Spinal cord (tissue), 10 donors: ENCODE measurements around the gene FAM25A. TPM values are rescaled to one million over a fixed set of nuclear protein-coding genes. Genes with fewer than 3 reads are reported as not detected.
"Not testable (repeated sequence)": the region's sequence is repeated elsewhere in the genome, so short reads cannot be mapped to it uniquely, and the experiment has no call there.

Experiments
- DNase-seq, 6 donors: peaks; one replicate each; pipeline versions ENCODE4 v3.0.0 to v3.0.0-alpha.2; 2013 to 2015; ENCODE audit warnings: low spot score in 6 of 6, low read depth in 4 of 6
- H3K27ac ChIP-seq: one replicate; pipeline ENCODE4 v1.5.1; 2013; ENCODE audit warnings: low read depth, low read length, control low read depth
- H3K27me3 ChIP-seq: one replicate; pipeline ENCODE4 v1.6.1; 2013; ENCODE audit warnings: low read length; ENCODE audit not compliant: control insufficient read depth, insufficient read depth
- H3K36me3 ChIP-seq: one replicate; pipeline ENCODE4 v1.6.1; 2013; ENCODE audit warnings: low read length; ENCODE audit not compliant: control insufficient read depth, insufficient read depth
- H3K4me1 ChIP-seq: one replicate; pipeline ENCODE4 v1.6.1; 2013; ENCODE audit warnings: low read length; ENCODE audit not compliant: control insufficient read depth, insufficient read depth
- H3K4me3 ChIP-seq: one replicate; pipeline ENCODE4 v1.5.1; 2013; ENCODE audit warnings: low read depth, low read length, control low read depth
- H3K9me3 ChIP-seq: one replicate; pipeline ENCODE4 v1.6.1; 2013; ENCODE audit warnings: low read length; ENCODE audit not compliant: control insufficient read depth, insufficient read depth
- WGBS: methylation state at CpG from one replicate; pipeline ENCODE4 v1.1.5; 2013; ENCODE audit warnings: missing lambda C conversion rate; ENCODE audit not compliant: insufficient coverage; 5-methylcytosine and 5-hydroxymethylcytosine counted together
- polyA plus RNA-seq, 2 donors: library from polyadenylated mRNA; unstranded; fragments of 120-200 nt; gene quantifications; one replicate each; pipeline ENCODE4 v1.2.1, GENCODE V29; 2013; ENCODE audit not compliant: insufficient read length in 2 of 2
- total RNA-seq, 2 donors: library from RNA; depleted of rRNA in 1 of 2; stranded (reverse); fragments of 120-200 nt in 1 of 2; fragments of >200 nt in 1 of 2; gene quantifications; one replicate each; pipeline versions ENCODE4 v1.2.3 to v1.2.4, GENCODE V29; 2013 to 2014
- donor health status: healthy.

FAM25A gene
- total and polyA plus RNA-seq, 4 donors: not detected

GRCh38 chr10:86981020-86981419 lies 39.1 kb upstream of the FAM25A start:
- H3K4me1 ChIP-seq, H3K27me3 ChIP-seq, H3K27ac ChIP-seq, H3K4me3 ChIP-seq, H3K36me3 ChIP-seq, H3K9me3 ChIP-seq, DNase-seq: not testable (repeated sequence)
- WGBS: 94% methylated on average over 2 of the region's 6 CpGs

- WGBS: no CpG with 5 or more reads among the region's 5 CpGs
- Histone ChIP-seq H3K36me3 (no peaks in the 10 kb centered on the region), H3K9me3 (no peaks in the 10 kb centered on the region), H3K4me3 (no peak overlapping the region), H3K4me1 (peaks cover 7% of the 10 kb centered on the region), H3K27ac (no peak overlapping the region), H3K27me3 (no peaks in the 10 kb centered on the region)
- DNase-seq: no peak
Measured at GRCh38 chr10:86981716-86982115, 38.4 kb upstream of the FAM25A start.

GRCh38 chr10:86984498-86984897 lies 35.6 kb upstream of the FAM25A start:
- not testable (repeated sequence) for DNase-seq, H3K36me3 ChIP-seq, H3K4me3 ChIP-seq, H3K9me3 ChIP-seq, H3K27me3 ChIP-seq, H3K4me1 ChIP-seq, H3K27ac ChIP-seq
- no CpG with 5 or more reads among the region's 4 CpGs for WGBS

GRCh38 chr10:86988520-86988919 lies 31.6 kb upstream of the FAM25A start:
- Histone ChIP-seq H3K27me3 (no peaks in the 10 kb centered on the region), H3K4me3 (no peak overlapping the region), H3K9me3 (no peaks in the 10 kb centered on the region), H3K36me3 (no peaks in the 10 kb centered on the region), H3K4me1 (no peaks in the 10 kb centered on the region), H3K27ac (no peak overlapping the region)
- WGBS: no CpG with 5 or more reads among the region's 1 CpG
- no peak for DNase-seq

GRCh38 chr10:86991362-86991761 lies 28.7 kb upstream of the FAM25A start:
- H3K4me3 ChIP-seq, H3K27me3 ChIP-seq, H3K36me3 ChIP-seq, H3K4me1 ChIP-seq, DNase-seq, H3K9me3 ChIP-seq, H3K27ac ChIP-seq: not testable (repeated sequence)
- no CpG with 5 or more reads among the region's 12 CpGs for WGBS

GRCh38 chr10:86992456-86992855 lies 27.6 kb upstream of the FAM25A start:
- Histone ChIP-seq H3K4me3 (no peak overlapping the region), H3K27me3 (no peaks in the 10 kb centered on the region), H3K27ac (no peak overlapping the region), H3K9me3 (no peaks in the 10 kb centered on the region), H3K36me3 (no peaks in the 10 kb centered on the region), H3K4me1 (no peaks in the 10 kb centered on the region)
- no peak for DNase-seq

- H3K27me3 ChIP-seq: no peaks in the 10 kb centered on the region
- H3K27ac ChIP-seq: no peak overlapping the region
- H3K4me3 ChIP-seq: no peak overlapping the region
- H3K36me3 ChIP-seq: no peaks in the 10 kb centered on the region
- H3K9me3 ChIP-seq: no peaks in the 10 kb centered on the region
- no CpG with 5 or more reads among the region's 2 CpGs for WGBS
- DNase-seq: no peak
- H3K4me1 ChIP-seq: no peaks in the 10 kb centered on the region
Measured at GRCh38 chr10:86992929-86993328, 27.2 kb upstream of the FAM25A start.

- not testable (repeated sequence) for H3K4me1 ChIP-seq, H3K36me3 ChIP-seq, H3K27ac ChIP-seq, H3K9me3 ChIP-seq, DNase-seq, H3K27me3 ChIP-seq, H3K4me3 ChIP-seq
- 80% methylated on average over 2 of the region's 6 CpGs for WGBS
Measured at GRCh38 chr10:86999802-87000403, 20.2 kb upstream of the FAM25A start.

- no peak overlapping the region for H3K27ac ChIP-seq
- no peak for DNase-seq
- no peak overlapping the region for H3K4me3 ChIP-seq
- no CpG with 5 or more reads among the region's 3 CpGs for WGBS
- H3K36me3 ChIP-seq: no peaks in the 10 kb centered on the region
- H3K27me3 ChIP-seq: no peaks in the 10 kb centered on the region
- no peaks in the 10 kb centered on the region for H3K4me1 ChIP-seq
- no peaks in the 10 kb centered on the region for H3K9me3 ChIP-seq
Measured at GRCh38 chr10:87000491-87000890, 19.6 kb upstream of the FAM25A start.

- not testable (repeated sequence) for H3K4me1 ChIP-seq, H3K36me3 ChIP-seq, DNase-seq, H3K4me3 ChIP-seq, H3K9me3 ChIP-seq, H3K27me3 ChIP-seq, H3K27ac ChIP-seq
- no CpG with 5 or more reads among the region's 1 CpG for WGBS
Measured at GRCh38 chr10:87007124-87007523, 13.0 kb upstream of the FAM25A start.
